ENCODE results near the gene CRYL1. TPM values are rescaled to one million over a fixed set of nuclear protein-coding genes. Genes with fewer than 3 reads are reported as not detected.

Gene CRYL1
- total and polyA plus RNA-seq, 2 of the 13 experiments (the other 11 are each of a cell fraction or from before 2014, with no cell fraction given): 57.2 to 115 TPM

DNA sequence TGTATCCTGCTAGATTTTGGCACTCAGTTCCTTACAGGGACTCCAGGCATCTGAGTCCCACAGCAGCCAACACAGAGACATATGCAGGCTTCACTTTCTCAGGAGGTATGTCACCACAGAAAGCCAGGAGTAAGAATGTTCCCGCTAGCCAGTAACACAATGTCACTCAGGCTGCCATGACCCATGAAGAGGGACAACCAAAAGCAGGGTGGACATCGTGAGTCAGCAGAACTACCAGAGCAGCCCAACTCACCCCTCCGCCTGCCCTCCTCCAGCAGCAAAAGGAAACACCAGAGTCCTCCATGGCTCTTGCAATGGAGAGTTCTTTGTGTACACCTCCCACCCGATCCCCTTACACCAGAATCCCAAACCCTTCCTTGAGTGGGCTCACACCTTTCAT is 95.4 kb downstream of the CRYL1 start:
- CTCF ChIA-PET (ENCODE audit: low intra/inter-chr PET ratio, low total read pairs): no interaction called here
- Histone ChIP-seq H3K9me3 (ENCODE audit: low read length) (no peaks in the 10 kb centered on the region), H3K36me3 (replicated peaks in 1 of 2; ENCODE audit: control insufficient read depth in 1 of 2, insufficient read depth in 2 of 2, low read length in 2 of 2) (peaks cover 3 to 25% of the 10 kb centered on the region in 2 experiments; a peak in 3 of 5 replicates), H3K79me2 (ENCODE audit: insufficient read depth, low read length) (no peaks in the 10 kb centered on the region), H3K4me2 (ENCODE audit: low read depth, low read length) (no peak overlapping the region), H3K4me1 (ENCODE audit: insufficient read depth, low read length) (no peaks in the 10 kb centered on the region), H3K9ac (ENCODE audit: insufficient read depth, low read depth, low read length) (no peak overlapping the region), H3K27me3 (ENCODE audit: control insufficient read depth in 1 of 2, insufficient read depth in 2 of 2, low read length in 2 of 2) (no peaks in the 10 kb centered on the region), H3K27ac (ENCODE audit: extremely low read length, insufficient read depth, low read length) (no peak overlapping the region), H2AFZ (ENCODE audit: low read length) (no peak overlapping the region), H3K4me3 (replicated peaks in 1 of 3; ENCODE audit: insufficient read depth in 1 of 3, low read depth in 2 of 3, low read length in 3 of 3) (no peak overlapping the region), H4K20me1 (ENCODE audit: insufficient read depth, low read length) (no peaks in the 10 kb centered on the region)
- no peak for TF ChIP-seq GTF3A (CRISPR knock-in tag; conservative IDR thresholded peaks at IDR 0.05)
- TF ChIP-seq MEIS2 (CRISPR knock-in tag; IDR thresholded peaks at IDR 0.05): no peak
- TF ChIP-seq, protein P1, sequence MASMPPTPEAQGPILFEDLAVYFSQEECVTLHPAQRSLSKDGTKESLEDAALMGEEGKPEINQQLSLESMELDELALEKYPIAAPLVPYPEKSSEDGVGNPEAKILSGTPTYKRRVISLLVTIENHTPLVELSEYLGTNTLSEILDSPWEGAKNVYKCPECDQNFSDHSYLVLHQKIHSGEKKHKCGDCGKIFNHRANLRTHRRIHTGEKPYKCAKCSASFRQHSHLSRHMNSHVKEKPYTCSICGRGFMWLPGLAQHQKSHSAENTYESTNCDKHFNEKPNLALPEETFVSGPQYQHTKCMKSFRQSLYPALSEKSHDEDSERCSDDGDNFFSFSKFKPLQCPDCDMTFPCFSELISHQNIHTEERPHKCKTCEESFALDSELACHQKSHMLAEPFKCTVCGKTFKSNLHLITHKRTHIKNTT (CRISPR knock-in tag; IDR thresholded peaks at IDR 0.05): no peak
- ATAC-seq: no peak
- intact Hi-C loops (cut with micrococcal nuclease; ENCODE audit: unreplicated experiment): no loop called here
- POLR2A ChIA-PET: no interaction called here
- DNase-seq (ENCODE audit: low spot score): no peak
- in situ Hi-C loops (cut with HindIII; ENCODE audit: extremely low pct_ligation_motif_present, low pct_unique_long_range_greater_than_20kb): no loop called here
- no TSS peak for BruUV-seq (replicated peaks)
- WGBS (ENCODE audit: low lambda C conversion rate): 98% methylated on average over 4 of the region's 4 CpGs
- no peak for FAIRE-seq

DNA sequence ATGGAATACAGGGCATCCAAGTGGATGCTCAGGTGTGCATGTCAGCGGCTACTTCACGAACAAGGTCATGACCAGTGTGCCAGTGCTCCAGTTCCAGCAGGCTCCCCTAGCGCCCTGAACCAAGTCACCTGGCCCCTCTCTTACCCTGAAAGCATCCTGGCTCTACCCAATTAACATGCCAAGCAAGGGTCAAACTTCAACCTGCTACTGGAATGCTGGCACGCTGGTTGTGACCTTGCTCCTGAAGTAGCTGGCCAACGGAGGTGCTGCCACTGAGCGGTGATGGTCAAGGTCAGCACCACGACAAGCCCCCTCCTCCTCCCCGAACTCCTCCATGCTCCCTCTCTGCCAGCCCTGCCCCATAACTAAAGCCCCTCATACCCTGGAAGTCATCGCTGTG is 96.0 kb downstream of the CRYL1 start:
- Histone ChIP-seq H3K79me2 (ENCODE audit: insufficient read depth, low read length) (no peaks in the 10 kb centered on the region), H3K9ac (ENCODE audit: insufficient read depth, low read depth, low read length) (no peak overlapping the region), H3K27me3 (ENCODE audit: control insufficient read depth in 1 of 2, insufficient read depth in 2 of 2, low read length in 2 of 2) (no peaks in the 10 kb centered on the region), H2AFZ (ENCODE audit: low read length) (no peak overlapping the region), H3K36me3 (replicated peaks in 1 of 2; ENCODE audit: control insufficient read depth in 1 of 2, insufficient read depth in 2 of 2, low read length in 2 of 2) (peaks cover 3 to 25% of the 10 kb centered on the region in 2 experiments; a peak in 3 of 5 replicates), H3K4me2 (ENCODE audit: low read depth, low read length) (no peak overlapping the region), H4K20me1 (ENCODE audit: insufficient read depth, low read length) (no peaks in the 10 kb centered on the region), H3K4me3 (replicated peaks in 1 of 3; ENCODE audit: insufficient read depth in 1 of 3, low read depth in 2 of 3, low read length in 3 of 3) (no peak overlapping the region), H3K4me1 (ENCODE audit: insufficient read depth, low read length) (no peaks in the 10 kb centered on the region), H3K9me3 (ENCODE audit: low read length) (no peaks in the 10 kb centered on the region), H3K27ac (ENCODE audit: extremely low read length, insufficient read depth, low read length) (no peak overlapping the region)
- 84% methylated on average over 5 of the region's 9 CpGs for WGBS (ENCODE audit: low lambda C conversion rate)
- FAIRE-seq: no peak
- ChIA-PET CTCF (ENCODE audit: low intra/inter-chr PET ratio, low total read pairs) (no interaction called here), POLR2A (no interaction called here)
- BruUV-seq (replicated peaks): no TSS peak
- no peak for ATAC-seq
- no peak for DNase-seq (ENCODE audit: low spot score)
- intact Hi-C loops (cut with micrococcal nuclease; ENCODE audit: unreplicated experiment) (no loop called here), in situ Hi-C loops (cut with HindIII; ENCODE audit: extremely low pct_ligation_motif_present, low pct_unique_long_range_greater_than_20kb) (no loop called here)
- TF ChIP-seq ZNF773 (CRISPR knock-in tag; IDR thresholded peaks at IDR 0.05; ENCODE audit: borderline replicate concordance): no peak
- no peak for TF ChIP-seq ZNF292 (CRISPR knock-in tag; IDR thresholded peaks at IDR 0.05; ENCODE audit: borderline replicate concordance, low read depth)
- no peak for TF ChIP-seq ZNF350 (CRISPR knock-in tag; IDR thresholded peaks at IDR 0.05; ENCODE audit: borderline replicate concordance, low read depth)
- TF ChIP-seq ZSCAN31 (CRISPR knock-in tag; IDR thresholded peaks at IDR 0.05; ENCODE audit: low read depth): no peak
- no peak for TF ChIP-seq ZNF180 (CRISPR knock-in tag; IDR thresholded peaks at IDR 0.05; ENCODE audit: borderline replicate concordance, low read depth)
- TF ChIP-seq, protein P2, sequence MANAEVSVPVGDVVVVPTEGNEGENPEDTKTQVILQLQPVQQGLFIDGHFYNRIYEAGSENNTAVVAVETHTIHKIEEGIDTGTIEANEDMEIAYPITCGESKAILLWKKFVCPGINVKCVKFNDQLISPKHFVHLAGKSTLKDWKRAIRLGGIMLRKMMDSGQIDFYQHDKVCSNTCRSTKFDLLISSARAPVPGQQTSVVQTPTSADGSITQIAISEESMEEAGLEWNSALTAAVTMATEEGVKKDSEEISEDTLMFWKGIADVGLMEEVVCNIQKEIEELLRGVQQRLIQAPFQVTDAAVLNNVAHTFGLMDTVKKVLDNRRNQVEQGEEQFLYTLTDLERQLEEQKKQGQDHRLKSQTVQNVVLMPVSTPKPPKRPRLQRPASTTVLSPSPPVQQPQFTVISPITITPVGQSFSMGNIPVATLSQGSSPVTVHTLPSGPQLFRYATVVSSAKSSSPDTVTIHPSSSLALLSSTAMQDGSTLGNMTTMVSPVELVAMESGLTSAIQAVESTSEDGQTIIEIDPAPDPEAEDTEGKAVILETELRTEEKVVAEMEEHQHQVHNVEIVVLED (CRISPR knock-in tag; IDR thresholded peaks at IDR 0.05; ENCODE audit: borderline replicate concordance): no peak
- no peak for TF ChIP-seq ZNF496 (CRISPR knock-in tag; IDR thresholded peaks at IDR 0.05; ENCODE audit: insufficient replicate concordance)
- no peak for TF ChIP-seq EHMT2 (IDR thresholded peaks at IDR 0.05; ENCODE audit: borderline replicate concordance, low read depth, low read length)
- TF ChIP-seq HNRNPK (IDR thresholded peaks at IDR 0.05; ENCODE audit: low read depth, low read length, poor library complexity, severe bottlenecking): no peak
- TF ChIP-seq ZNF572 (CRISPR knock-in tag; IDR thresholded peaks at IDR 0.05): no peak
- TF ChIP-seq, protein P3, sequence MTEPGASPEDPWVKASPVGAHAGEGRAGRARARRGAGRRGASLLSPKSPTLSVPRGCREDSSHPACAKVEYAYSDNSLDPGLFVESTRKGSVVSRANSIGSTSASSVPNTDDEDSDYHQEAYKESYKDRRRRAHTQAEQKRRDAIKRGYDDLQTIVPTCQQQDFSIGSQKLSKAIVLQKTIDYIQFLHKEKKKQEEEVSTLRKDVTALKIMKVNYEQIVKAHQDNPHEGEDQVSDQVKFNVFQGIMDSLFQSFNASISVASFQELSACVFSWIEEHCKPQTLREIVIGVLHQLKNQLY (CRISPR knock-in tag; IDR thresholded peaks at IDR 0.05): no peak
- no peak for TF ChIP-seq RXRA (CRISPR knock-in tag; IDR thresholded peaks at IDR 0.05)
- no peak for TF ChIP-seq KLF11 (CRISPR knock-in tag; IDR thresholded peaks at IDR 0.05)
- TF ChIP-seq CCDC6 (CRISPR knock-in tag; IDR thresholded peaks at IDR 0.05): no peak

All from HepG2 (cell line).